SK-N-SH (cell line): ENCODE measurements around the gene CD276. TPM values are rescaled to one million over a fixed set of nuclear protein-coding genes. Genes with fewer than 3 reads are reported as not detected.

ENCODE experiments used
- CTCF ChIA-PET: fragments of 300-600, 350-600 bp; formaldehyde crosslinking; extraction: SDS; loops from one replicate; lab custom pipeline; 2021; lab: Yijun Ruan, JAX
- POLR2A ChIA-PET: fragments of 350-600 bp; sonication (Branson Sonifier 250); formaldehyde crosslinking; extraction: SDS; loops from one replicate; lab custom pipeline; 2020; ENCODE audit warnings: antibody characterized with exemption, inconsistent platforms; lab: Yijun Ruan, JAX
- DNase-seq: peaks from one replicate; pipeline ENCODE4 v3.0.0; 2012
- H2AFZ ChIP-seq: fragments of 200-600 bp; sonication (generic); 2 replicates; pipeline ENCODE4 v1.8.1; 2016; ENCODE audit warnings: antibody characterized with exemption, mild to moderate bottlenecking, low read depth
- H3F3A ChIP-seq: fragments of 200-600 bp; sonication (generic); replicated peaks from 2 replicates; pipeline ENCODE3; 2016; ENCODE audit warnings: antibody characterized with exemption, mild to moderate bottlenecking; ENCODE audit not compliant: insufficient read depth
- H3K27ac ChIP-seq, 2 experiments: fragments of 200-500 bp in 1 of 2; fragments of 200-600 bp in 1 of 2; sonication (Bioruptor generic) in 1 of 2; sonication (generic), shearing (Covaris generic) in 1 of 2; 2 replicates each; pipeline versions ENCODE4 v1.5.1 to v1.6.1; 2014 to 2016; ENCODE audit warnings: low read depth in 2 of 2, inconsistent platforms in 1 of 2, low read length in 1 of 2, mild to moderate bottlenecking in 1 of 2, mixed read lengths in 1 of 2
- H3K27me3 ChIP-seq: fragments of 200-600 bp; sonication (generic), shearing (Covaris generic); 2 replicates; pipeline ENCODE4 v1.6.1; 2016; ENCODE audit warnings: mixed run types; ENCODE audit not compliant: insufficient read depth
- H3K36me3 ChIP-seq, 2 experiments: fragments of 200-500 bp in 1 of 2; fragments of 200-600 bp in 1 of 2; sonication (Bioruptor generic) in 1 of 2; sonication (generic) in 1 of 2; replicated peaks in 1 of 2; 2 replicates each; pipeline versions ENCODE3 to v1.5.1; 2014 to 2016; ENCODE audit warnings: low read length in 1 of 2, mild to moderate bottlenecking in 1 of 2; ENCODE audit not compliant: insufficient read depth in 2 of 2, control insufficient read depth in 1 of 2
- H3K4me1 ChIP-seq, 2 experiments: fragments of 200-500 bp in 1 of 2; fragments of 200-600 bp in 1 of 2; sonication (Bioruptor generic) in 1 of 2; sonication (generic), shearing (Covaris generic) in 1 of 2; 2 replicates each; pipeline versions ENCODE4 v1.5.1 to v1.6.1; 2014 to 2016; ENCODE audit warnings: low read depth in 1 of 2, low read length in 1 of 2, mixed run types in 1 of 2; ENCODE audit not compliant: insufficient read depth in 2 of 2, control insufficient read depth in 1 of 2
- H3K4me2 ChIP-seq: fragments of 200-600 bp; sonication (generic), shearing (Covaris generic); 2 replicates; pipeline ENCODE4 v1.6.1; 2017; ENCODE audit warnings: mixed run types
- H3K4me3 ChIP-seq, 2 experiments: fragments of 200-500 bp in 1 of 2; fragments of 200-600 bp in 1 of 2; sonication (Bioruptor generic) in 1 of 2; sonication (generic), shearing (Covaris generic) in 1 of 2; 2 replicates each; pipeline versions ENCODE4 v1.5.1 to v1.8.1; 2014 to 2016; ENCODE audit warnings: low read depth in 2 of 2, inconsistent platforms in 1 of 2, low read length in 1 of 2, mild to moderate bottlenecking in 1 of 2, mixed read lengths in 1 of 2, moderate library complexity in 1 of 2
- H3K79me2 ChIP-seq: fragments of 200-600 bp; sonication (generic); 2 replicates; pipeline ENCODE4 v1.8.1; 2017; ENCODE audit warnings: mild to moderate bottlenecking; ENCODE audit not compliant: insufficient read depth
- H3K9ac ChIP-seq: fragments of 200-600 bp; sonication (generic); 2 replicates; pipeline ENCODE4 v1.6.1; 2017; ENCODE audit warnings: mixed run types
- H3K9me2 ChIP-seq: fragments of 200-600 bp; sonication (generic); 2 replicates; pipeline ENCODE4 v1.6.1; 2017; ENCODE audit warnings: mixed run types
- H3K9me3 ChIP-seq: fragments of 200-600 bp; sonication (generic); 2 replicates; pipeline ENCODE4 v1.6.1; 2017; ENCODE audit warnings: mixed run types, mild to moderate bottlenecking, moderate library complexity
- H4K20me1 ChIP-seq: fragments of 200-600 bp; sonication (generic); 2 replicates; pipeline ENCODE4 v1.6.1; 2017; ENCODE audit warnings: mild to moderate bottlenecking, mixed run types; ENCODE audit not compliant: insufficient read depth
- EP300 ChIP-seq, 2 experiments: IDR thresholded peaks; 2 replicates each; pipeline versions ENCODE4 v1.4.0 to v1.6.1; 2012; ENCODE audit warnings: borderline replicate concordance in 1 of 2, low read depth in 1 of 2, low read length in 1 of 2
- EZH2phosphoT487 ChIP-seq: fragments of 200-600 bp; sonication (generic); IDR thresholded peaks from 2 replicates; pipeline ENCODE4 v1.6.1; 2017; ENCODE audit warnings: low read depth, mixed run types, mild to moderate bottlenecking, antibody characterized with exemption, moderate library complexity, borderline replicate concordance
- FOSL2 ChIP-seq: IDR thresholded peaks from 2 replicates; pipeline ENCODE4 v1.4.0; 2012; ENCODE audit warnings: low read depth, mild to moderate bottlenecking, moderate library complexity, borderline replicate concordance
- FOXJ3 ChIP-seq: sonication (generic); formaldehyde crosslinking; IDR thresholded peaks from 2 replicates; pipeline ENCODE4 v1.5.1; 2020; ENCODE audit warnings: mild to moderate bottlenecking, missing genetic modification reagents
- GABPA ChIP-seq: IDR thresholded peaks from 2 replicates; pipeline ENCODE4 v1.4.0; 2012; ENCODE audit warnings: low read depth, mild to moderate bottlenecking
- GATA2 ChIP-seq: sonication (generic); formaldehyde crosslinking; IDR thresholded peaks from 2 replicates; pipeline ENCODE4 v1.5.0; 2020; ENCODE audit warnings: mild to moderate bottlenecking, missing genetic modification reagents
- JUND ChIP-seq: IDR thresholded peaks from 2 replicates; pipeline ENCODE4 v1.4.0; 2012
- NFIC ChIP-seq: IDR thresholded peaks from 2 replicates; pipeline ENCODE4 v1.4.0; 2012; ENCODE audit warnings: borderline replicate concordance
- POLR2AphosphoS5 ChIP-seq: IDR thresholded peaks from 2 replicates; pipeline ENCODE4 v1.6.1; 2012; ENCODE audit warnings: low read depth, low read length
- RAD21 ChIP-seq: IDR thresholded peaks from 2 replicates; pipeline ENCODE4 v1.6.1; 2012; ENCODE audit warnings: mild to moderate bottlenecking, low read length
- RXRA ChIP-seq: IDR thresholded peaks from 2 replicates; pipeline ENCODE4 v1.4.0; 2012; ENCODE audit warnings: low read depth, mild to moderate bottlenecking, borderline replicate concordance
- SMC3 ChIP-seq: IDR thresholded peaks from 2 replicates; pipeline ENCODE4 v1.6.1; 2012; ENCODE audit warnings: low read depth, low read length, improper control_type of control experiment
- TAF1 ChIP-seq: IDR thresholded peaks from 2 replicates; pipeline ENCODE4 v1.6.1; 2012; ENCODE audit warnings: low read depth, mild to moderate bottlenecking, low read length, moderate library complexity, borderline replicate concordance
- TEAD4 ChIP-seq: IDR thresholded peaks from 2 replicates; pipeline ENCODE4 v1.4.0; 2012; ENCODE audit warnings: mild to moderate bottlenecking, borderline replicate concordance; ENCODE audit not compliant: insufficient read depth
- YY1 ChIP-seq: IDR thresholded peaks from 2 replicates; pipeline ENCODE4 v1.4.0; 2012; ENCODE audit warnings: low read depth, mild to moderate bottlenecking
- WGBS: methylation state at CpG from one replicate; pipeline ENCODE4 v1.1.6; 2017; ENCODE audit warnings: low lambda C conversion rate; 5-methylcytosine and 5-hydroxymethylcytosine counted together
- polyA plus RNA-seq, 3 experiments: library from polyadenylated mRNA; depleted of rRNA; stranded (reverse); fragments of >200 nt; gene quantifications; 2 replicates each; pipeline ENCODE4 v1.2.3, GENCODE V29; 2012
- TF ChIP-seq, protein P1 (sequence below): IDR thresholded peaks from 2 replicates; pipeline ENCODE4 v1.4.0; 2012; ENCODE audit warnings: low read depth
- TF ChIP-seq, protein P2 (sequence below): IDR thresholded peaks from 2 replicates; pipeline ENCODE4; 2012
- TF ChIP-seq, protein P3 (sequence below): fragments of 150-350 bp; IDR thresholded peaks from 2 replicates; pipeline ENCODE4 v1.6.1; 2017; ENCODE audit warnings: antibody characterized with exemption, low read length, low read depth, borderline replicate concordance
- TF ChIP-seq, protein P4 (sequence below): fragments of 150-350 bp; IDR thresholded peaks from 2 replicates; pipeline ENCODE4 v1.6.1; 2016; ENCODE audit warnings: mild to moderate bottlenecking, low read depth, low read length

The CD276 gene
- polyA plus RNA-seq, 1 of the 3 experiments (the other 2 are of a cell fraction): 86.2 TPM

DNA sequence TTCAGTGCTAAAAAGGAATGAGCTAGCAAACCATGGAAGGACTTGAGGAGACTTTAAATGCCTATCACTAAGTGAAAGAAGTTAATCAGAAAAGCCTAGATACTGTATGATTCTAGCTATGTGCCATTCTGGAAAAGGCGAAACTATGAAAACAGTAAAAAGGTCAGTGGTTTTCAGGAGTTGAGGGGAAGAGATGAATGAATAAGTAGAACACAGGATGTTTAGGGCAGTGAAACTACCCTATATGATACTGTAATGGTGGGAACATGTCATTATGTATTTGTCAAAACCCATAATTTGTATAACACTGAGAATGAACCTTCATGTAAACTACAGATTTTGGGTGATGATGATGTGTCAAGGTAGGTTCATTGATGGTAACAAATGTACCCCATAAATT is 9.6 kb upstream of the CD276 start:
- Histone ChIP-seq H3K79me2 (no peaks in the 10 kb centered on the region), H3K4me2 (no peak overlapping the region), H3K9me3 (no peaks in the 10 kb centered on the region), H3K4me3 (no peak overlapping the region), H3F3A (no peaks in the 10 kb centered on the region), H3K36me3 (no peaks in the 10 kb centered on the region), H3K27ac (no peak overlapping the region), H3K27me3 (peaks cover 40% of the 10 kb centered on the region), H3K9me2 (no peaks in the 10 kb centered on the region), H3K4me1 (no peaks in the 10 kb centered on the region), H3K9ac (no peak overlapping the region), H4K20me1 (no peaks in the 10 kb centered on the region), H2AFZ (no peak overlapping the region)
- ChIA-PET POLR2A (no interaction called here), CTCF (interaction anchor here (1.0 to 1.6 kb wide), 3 partner anchors 9 to 38 kb away, joined by 3 to 8 read pairs (median 7); no protein-coding TSS in a partner anchor)
- TF ChIP-seq GATA2 (CRISPR knock-in tag): no peak
- no peak for TF ChIP-seq RAD21
- no peak for TF ChIP-seq TAF1
- no peak for TF ChIP-seq JUND
- TF ChIP-seq, protein P1, sequence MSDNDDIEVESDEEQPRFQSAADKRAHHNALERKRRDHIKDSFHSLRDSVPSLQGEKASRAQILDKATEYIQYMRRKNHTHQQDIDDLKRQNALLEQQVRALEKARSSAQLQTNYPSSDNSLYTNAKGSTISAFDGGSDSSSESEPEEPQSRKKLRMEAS: no peak
- TF ChIP-seq TEAD4: no peak
- no peak for TF ChIP-seq SMC3
- no peak for TF ChIP-seq NFIC
- TF ChIP-seq, protein P2, sequence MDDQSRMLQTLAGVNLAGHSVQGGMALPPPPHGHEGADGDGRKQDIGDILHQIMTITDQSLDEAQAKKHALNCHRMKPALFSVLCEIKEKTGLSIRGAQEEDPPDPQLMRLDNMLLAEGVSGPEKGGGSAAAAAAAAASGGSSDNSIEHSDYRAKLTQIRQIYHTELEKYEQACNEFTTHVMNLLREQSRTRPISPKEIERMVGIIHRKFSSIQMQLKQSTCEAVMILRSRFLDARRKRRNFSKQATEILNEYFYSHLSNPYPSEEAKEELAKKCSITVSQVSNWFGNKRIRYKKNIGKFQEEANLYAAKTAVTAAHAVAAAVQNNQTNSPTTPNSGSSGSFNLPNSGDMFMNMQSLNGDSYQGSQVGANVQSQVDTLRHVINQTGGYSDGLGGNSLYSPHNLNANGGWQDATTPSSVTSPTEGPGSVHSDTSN: no peak
- TF ChIP-seq EP300 (IDR thresholded peaks at IDR 0.05; ENCODE audit: borderline replicate concordance in 1 of 2, low read depth in 1 of 2, low read length in 1 of 2): no peak
- no peak for TF ChIP-seq RXRA
- TF ChIP-seq FOSL2: no peak
- TF ChIP-seq, protein P3, sequence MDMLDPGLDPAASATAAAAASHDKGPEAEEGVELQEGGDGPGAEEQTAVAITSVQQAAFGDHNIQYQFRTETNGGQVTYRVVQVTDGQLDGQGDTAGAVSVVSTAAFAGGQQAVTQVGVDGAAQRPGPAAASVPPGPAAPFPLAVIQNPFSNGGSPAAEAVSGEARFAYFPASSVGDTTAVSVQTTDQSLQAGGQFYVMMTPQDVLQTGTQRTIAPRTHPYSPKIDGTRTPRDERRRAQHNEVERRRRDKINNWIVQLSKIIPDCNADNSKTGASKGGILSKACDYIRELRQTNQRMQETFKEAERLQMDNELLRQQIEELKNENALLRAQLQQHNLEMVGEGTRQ: no peak
- TF ChIP-seq, protein P4, sequence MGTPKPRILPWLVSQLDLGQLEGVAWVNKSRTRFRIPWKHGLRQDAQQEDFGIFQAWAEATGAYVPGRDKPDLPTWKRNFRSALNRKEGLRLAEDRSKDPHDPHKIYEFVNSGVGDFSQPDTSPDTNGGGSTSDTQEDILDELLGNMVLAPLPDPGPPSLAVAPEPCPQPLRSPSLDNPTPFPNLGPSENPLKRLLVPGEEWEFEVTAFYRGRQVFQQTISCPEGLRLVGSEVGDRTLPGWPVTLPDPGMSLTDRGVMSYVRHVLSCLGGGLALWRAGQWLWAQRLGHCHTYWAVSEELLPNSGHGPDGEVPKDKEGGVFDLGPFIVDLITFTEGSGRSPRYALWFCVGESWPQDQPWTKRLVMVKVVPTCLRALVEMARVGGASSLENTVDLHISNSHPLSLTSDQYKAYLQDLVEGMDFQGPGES: no peak
- TF ChIP-seq YY1: no peak
- TF ChIP-seq GABPA: no peak
- TF ChIP-seq EZH2phosphoT487: no peak
- no peak for TF ChIP-seq FOXJ3 (CRISPR knock-in tag)
- TF ChIP-seq POLR2AphosphoS5: no peak
- WGBS: 71% methylated on average over 1 of the region's 1 CpG
- DNase-seq: no peak
